Sigmoid colon (tissue), 7 donors: ENCODE measurements around the gene NPAS4. TPM values are rescaled to one million over a fixed set of nuclear protein-coding genes. Genes with fewer than 3 reads are reported as not detected.

ENCODE experiments used
- DNase-seq: peaks from one replicate; pipeline ENCODE4 v3.0.0-alpha.2; 2019
- H3K27ac ChIP-seq, 4 donors: fragments of 200-600 bp; sonication (generic); one replicate each; pipeline ENCODE4 v1.5.1; 2016 to 2019; ENCODE audit warnings: mild to moderate bottlenecking in 1 of 4
- H3K27me3 ChIP-seq, 3 donors: fragments of 200-600 bp; sonication (generic); one replicate each; pipeline ENCODE4 v1.5.1; 2019; ENCODE audit warnings: mild to moderate bottlenecking in 1 of 3
- H3K36me3 ChIP-seq, 4 donors: fragments of 200-600 bp; sonication (generic); one replicate each; pipeline ENCODE4 v1.5.1; 2016 to 2019
- H3K4me1 ChIP-seq, 4 donors: fragments of 200-600 bp; sonication (generic); one replicate each; pipeline ENCODE4 v1.5.1; 2017 to 2019
- H3K4me3 ChIP-seq, 4 donors: fragments of 200-600 bp; sonication (generic); one replicate each; pipeline ENCODE4 v1.5.1; 2017 to 2019; ENCODE audit warnings: mild to moderate bottlenecking in 2 of 4, moderate library complexity in 1 of 4
- H3K9me3 ChIP-seq, 4 donors: fragments of 200-600 bp in 3 of 4; sonication (generic) in 3 of 4; one replicate each; pipeline versions ENCODE4 v1.5.1 to v1.6.1; 2013 to 2019
- EP300 ChIP-seq, 4 donors: sonication (generic); formaldehyde crosslinking; IDR thresholded peaks; one replicate each; pipeline ENCODE4 v1.6.1; 2017; ENCODE audit warnings: antibody characterized with exemption in 4 of 4
- POLR2A ChIP-seq, 2 donors: fragments of 450-650 bp; IDR thresholded peaks; one replicate each; pipeline ENCODE4 v1.6.1; 2016; ENCODE audit warnings: antibody characterized with exemption in 2 of 2, mild to moderate bottlenecking in 2 of 2, moderate library complexity in 2 of 2
- POLR2AphosphoS5 ChIP-seq, 4 donors: sonication (generic); formaldehyde crosslinking; IDR thresholded peaks; one replicate each; pipeline ENCODE4 v1.6.1; 2017; ENCODE audit warnings: antibody characterized with exemption in 4 of 4
- WGBS, 2 donors: extraction: QIAGEN DNeasy Blood & Tissue Kit; methylation state at CpG; one replicate each; pipeline ENCODE4 v1.1.7; 2013; 5-methylcytosine and 5-hydroxymethylcytosine counted together
- intact Hi-C: fragments of 100-400 bp; cut with DNase I; formaldehyde crosslinking; loops from one replicate; pipeline ENCODE4 v1.15.1; 2023
- polyA plus RNA-seq, 3 donors: library from polyadenylated mRNA; stranded (reverse); fragments of 200-250 nt; gene quantifications; one replicate each; pipeline ENCODE4 v1.2.3, GENCODE V29; 2013
- total RNA-seq, 4 donors: library from RNA; depleted of rRNA; stranded (reverse); fragments of >200 nt; gene quantifications; one replicate each; pipeline ENCODE4 v1.1.0, GENCODE V29; 2016
- TF ChIP-seq, protein P1 (sequence below), 4 experiments: fragments of 450-650 bp in 3 of 4; fragments of 200-600 bp in 1 of 4; IDR thresholded peaks; one replicate each; pipeline ENCODE4 v1.5.1; 2016 to 2019; ENCODE audit warnings: antibody characterized with exemption in 4 of 4, mild to moderate bottlenecking in 3 of 4, moderate library complexity in 2 of 4
- donor health status: healthy with polysubstance abuse.
- donor health status: Bipolar disorder and iron deficiency.
- donor health status: healthy.

NPAS4 gene
- total and polyA plus RNA-seq, 7 donors, result 0.19 to 2.5 (median 0.71) TPM; not detected in 2

DNA sequence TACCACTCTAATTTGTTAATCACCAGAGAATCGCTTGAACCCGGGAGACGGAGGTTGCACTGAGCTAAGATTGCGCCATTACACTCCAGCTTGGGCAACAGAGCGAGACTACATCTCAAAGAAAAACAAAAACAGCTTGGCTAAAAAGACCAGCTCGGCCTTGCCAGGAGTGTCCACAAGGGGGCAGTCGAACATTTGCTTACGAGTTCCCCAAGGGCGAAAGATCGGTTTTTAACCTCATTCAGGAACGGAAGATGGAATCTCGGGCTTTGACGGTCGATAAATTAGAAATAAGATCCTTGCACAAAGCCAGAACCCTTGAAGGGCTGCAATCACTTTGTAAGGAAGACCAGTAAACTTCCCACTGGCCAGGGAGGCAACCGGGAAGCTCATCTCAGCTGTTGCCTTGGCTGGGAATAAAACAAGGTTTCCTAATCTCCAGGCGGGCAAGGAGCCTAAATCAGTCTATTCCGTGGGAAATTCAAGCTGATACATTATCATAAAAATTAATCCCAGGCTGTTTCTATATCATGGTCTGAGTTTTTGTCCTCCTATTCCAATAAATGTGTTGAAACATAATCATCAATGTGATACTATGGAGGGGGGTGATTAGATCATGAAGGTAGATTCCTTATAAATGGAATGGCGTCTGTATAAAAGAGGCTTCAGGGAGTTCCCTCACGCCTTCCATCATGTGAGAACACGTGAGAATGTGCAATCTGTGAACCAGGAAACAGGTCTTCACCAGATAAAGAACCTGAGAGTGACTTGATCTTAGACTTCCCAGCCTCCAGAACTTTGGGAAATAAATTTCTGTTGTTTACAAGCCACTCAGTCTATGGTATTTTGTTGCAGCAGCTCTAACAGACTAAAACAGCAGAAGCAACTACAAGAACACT, 34.4 kb upstream of the NPAS4 start:
- Histone ChIP-seq H3K27ac (peak overlapping the region in 1 of 4 donors; percentile 23), H3K9me3 (no peaks in the 10 kb centered on the region), H3K27me3 (peaks cover 0 to 5% (median 0%) of the 10 kb centered on the region in 3 donors), H3K4me1 (peaks cover 0 to 6% (median 4%) of the 10 kb centered on the region in 4 donors), H3K4me3 (peak overlapping the region in 3 of 4 donors; percentile 8 to 30 (median 24)), H3K36me3 (no peaks in the 10 kb centered on the region)
- no peak for TF ChIP-seq POLR2A (IDR thresholded peaks at IDR 0.05)
- TF ChIP-seq, protein P1, sequence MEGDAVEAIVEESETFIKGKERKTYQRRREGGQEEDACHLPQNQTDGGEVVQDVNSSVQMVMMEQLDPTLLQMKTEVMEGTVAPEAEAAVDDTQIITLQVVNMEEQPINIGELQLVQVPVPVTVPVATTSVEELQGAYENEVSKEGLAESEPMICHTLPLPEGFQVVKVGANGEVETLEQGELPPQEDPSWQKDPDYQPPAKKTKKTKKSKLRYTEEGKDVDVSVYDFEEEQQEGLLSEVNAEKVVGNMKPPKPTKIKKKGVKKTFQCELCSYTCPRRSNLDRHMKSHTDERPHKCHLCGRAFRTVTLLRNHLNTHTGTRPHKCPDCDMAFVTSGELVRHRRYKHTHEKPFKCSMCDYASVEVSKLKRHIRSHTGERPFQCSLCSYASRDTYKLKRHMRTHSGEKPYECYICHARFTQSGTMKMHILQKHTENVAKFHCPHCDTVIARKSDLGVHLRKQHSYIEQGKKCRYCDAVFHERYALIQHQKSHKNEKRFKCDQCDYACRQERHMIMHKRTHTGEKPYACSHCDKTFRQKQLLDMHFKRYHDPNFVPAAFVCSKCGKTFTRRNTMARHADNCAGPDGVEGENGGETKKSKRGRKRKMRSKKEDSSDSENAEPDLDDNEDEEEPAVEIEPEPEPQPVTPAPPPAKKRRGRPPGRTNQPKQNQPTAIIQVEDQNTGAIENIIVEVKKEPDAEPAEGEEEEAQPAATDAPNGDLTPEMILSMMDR (IDR thresholded peaks at IDR 0.05), result peak; percentile 68 to 93 (median 76)
- 5 to 8% methylated on average over 20 of the region's 20 CpGs for WGBS, 2 donors
- intact Hi-C loops, result loop anchor here (1.0 to 5.0 kb wide), 3 partner anchors 39 to 74 kb away; partner anchors contain the start of genes B4GAT1 and BRMS1
- DNase-seq, result peak; percentile 92

DNA sequence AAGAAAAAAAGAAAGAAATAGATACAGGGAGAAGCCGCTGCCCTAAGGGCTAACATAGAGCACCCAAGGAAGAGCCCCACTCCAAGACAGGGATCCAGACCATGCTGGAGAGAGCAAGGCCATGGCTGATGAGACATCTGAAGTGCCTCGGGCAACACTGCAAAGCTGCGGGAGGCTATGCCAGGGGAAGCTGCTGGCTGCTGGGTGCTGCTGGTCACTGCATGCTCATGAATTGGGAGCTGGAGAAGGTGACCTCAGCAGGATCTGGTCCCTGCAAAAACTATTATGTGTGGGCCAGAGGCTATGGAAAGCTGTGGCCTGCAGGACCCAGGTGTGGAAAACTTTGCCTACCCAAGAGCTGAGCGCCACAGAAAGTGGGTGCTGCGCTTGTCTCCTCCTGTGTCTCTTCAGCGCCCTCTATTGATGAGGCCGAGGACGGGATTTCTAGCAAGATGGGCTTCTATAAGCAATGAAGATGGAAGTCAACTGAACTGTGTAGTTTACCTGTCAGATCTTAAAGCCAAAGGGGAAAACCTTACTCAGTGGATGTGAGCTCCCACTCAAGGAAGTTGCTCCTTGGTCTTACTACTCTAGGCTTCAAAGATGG, 32.0 kb upstream of the NPAS4 start:
- Histone ChIP-seq H3K4me3 (no peak overlapping the region), H3K27me3 (no peaks in the 10 kb centered on the region), H3K27ac (no peak overlapping the region), H3K4me1 (peaks cover 0 to 6% (median 4%) of the 10 kb centered on the region in 4 donors), H3K9me3 (no peaks in the 10 kb centered on the region), H3K36me3 (no peaks in the 10 kb centered on the region)
- DNase-seq, result peak; percentile 79
- TF ChIP-seq, protein P1 (IDR thresholded peaks at IDR 0.05), result peak; percentile 12 to 59 (median 47)
- TF ChIP-seq POLR2AphosphoS5 (IDR thresholded peaks at IDR 0.05), result no peak
- intact Hi-C loops, result loop anchor here (5.0 kb wide), 2 partner anchors 42 to 62 kb away; partner anchors contain the start of genes B4GAT1 and BRMS1
- 32 to 33% methylated on average over 8 of the region's 8 CpGs for WGBS, 2 donors

DNA sequence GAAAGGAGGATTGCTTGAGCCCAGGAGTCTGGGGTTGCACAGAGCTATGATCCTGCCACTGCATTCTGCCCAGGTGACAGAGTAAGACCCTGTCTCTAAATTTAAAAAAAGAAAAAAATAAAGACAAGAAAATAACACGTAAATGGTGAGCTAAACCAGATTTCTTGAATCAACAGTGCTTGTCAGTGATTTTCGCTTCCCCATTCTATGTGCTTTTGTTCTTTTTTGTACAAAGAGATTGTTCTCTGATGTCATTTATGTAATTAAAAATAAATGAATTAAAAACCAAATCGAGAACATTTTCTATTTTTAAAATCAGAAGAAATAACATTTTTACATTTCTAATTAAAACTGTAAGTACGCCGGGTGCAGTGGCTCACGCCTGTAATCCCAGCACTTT, 29.5 kb upstream of the NPAS4 start:
- intact Hi-C loops, result no loop called here
- TF ChIP-seq EP300 (IDR thresholded peaks at IDR 0.05), result no peak
- no peak for TF ChIP-seq POLR2A (IDR thresholded peaks at IDR 0.05)
- TF ChIP-seq, protein P1 (IDR thresholded peaks at IDR 0.05), result no peak
- TF ChIP-seq POLR2AphosphoS5 (IDR thresholded peaks at IDR 0.05), result no peak
- Histone ChIP-seq H3K4me3 (no peak overlapping the region), H3K27me3 (no peaks in the 10 kb centered on the region), H3K9me3 (no peaks in the 10 kb centered on the region), H3K4me1 (peaks cover 0 to 7% (median 1%) of the 10 kb centered on the region in 4 donors), H3K36me3 (no peaks in the 10 kb centered on the region), H3K27ac (no peak overlapping the region)
- no peak for DNase-seq
- WGBS, 2 donors, result 74 to 77% methylated on average over 6 of the region's 6 CpGs

DNA sequence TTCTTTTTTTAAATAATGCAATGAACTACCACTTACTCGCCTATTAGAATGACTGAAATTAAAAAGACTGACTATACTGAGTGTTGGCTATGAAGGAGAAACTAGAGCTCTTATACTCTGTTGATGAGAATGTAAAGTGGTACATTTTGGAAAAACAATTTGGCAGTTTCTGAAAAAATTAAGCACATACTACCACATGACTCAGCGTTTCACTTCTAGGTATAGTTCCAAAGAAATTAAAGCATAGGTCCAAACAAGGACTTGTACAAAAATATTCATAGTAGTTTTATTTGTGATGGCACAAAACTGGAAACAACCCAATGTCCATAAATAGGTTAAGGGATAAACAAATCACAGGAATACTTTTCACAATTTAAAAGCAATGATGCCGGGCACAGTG, 26.9 kb upstream of the NPAS4 start:
- Histone ChIP-seq H3K4me3 (no peak overlapping the region), H3K36me3 (no peaks in the 10 kb centered on the region), H3K4me1 (peaks cover 0 to 4% (median 0%) of the 10 kb centered on the region in 4 donors), H3K27ac (peak overlapping the region in 1 of 4 donors; percentile 18), H3K27me3 (no peaks in the 10 kb centered on the region), H3K9me3 (no peaks in the 10 kb centered on the region)
- DNase-seq, result no peak
- WGBS, 2 donors, result 79 to 84% methylated on average over 3 of the region's 3 CpGs
- intact Hi-C loops, result no loop called here
- TF ChIP-seq EP300 (IDR thresholded peaks at IDR 0.05), result no peak
- no peak for TF ChIP-seq POLR2A (IDR thresholded peaks at IDR 0.05)
- TF ChIP-seq, protein P1 (IDR thresholded peaks at IDR 0.05), result no peak
- TF ChIP-seq POLR2AphosphoS5 (IDR thresholded peaks at IDR 0.05), result no peak
